Measurements from ENCODE around the gene TPM2. TPM values are rescaled to one million over a fixed set of nuclear protein-coding genes. Genes with fewer than 3 reads are reported as not detected.

The TPM2 gene
- total RNA-seq, 1 experiment from 2014 or later, result 207 TPM

DNA sequence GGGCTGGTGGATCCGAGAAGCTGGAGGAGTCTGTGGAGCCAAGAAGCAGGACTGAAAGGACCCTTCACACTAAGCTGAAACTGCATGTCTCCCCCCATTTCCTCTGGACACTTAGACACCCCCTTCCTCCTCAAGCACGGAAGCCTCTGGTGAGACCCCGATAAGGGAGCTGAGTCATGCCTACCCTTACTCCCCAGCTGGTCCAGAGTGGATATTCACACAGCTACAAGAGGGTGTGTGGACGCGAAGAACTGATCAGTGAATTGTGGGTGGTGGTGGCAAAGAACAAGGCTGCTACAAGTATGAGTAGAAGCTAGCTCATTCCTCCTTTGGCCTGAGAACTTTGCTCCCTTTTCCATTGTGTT, 37.9 kb upstream of the TPM2 start:
- DNase-seq (ENCODE audit: unreplicated experiment), result no peak
- H3K27ac Mint-ChIP-seq (ENCODE audit: low read depth, unreplicated experiment), result no peak overlapping the region
- no peak for TF ChIP-seq CTCF (IDR thresholded peaks at IDR 0.05; ENCODE audit: unreplicated experiment)
- peaks cover 21% of the 10 kb centered on the region for H3K4me1 Mint-ChIP-seq (ENCODE audit: insufficient read depth, unreplicated experiment)
- no peaks in the 10 kb centered on the region for H3K27me3 Mint-ChIP-seq (ENCODE audit: insufficient read depth, unreplicated experiment)
- POLR2A ChIA-PET, result interaction anchor here (0.7 to 15.0 kb wide), 12 partner anchors 15 to 1682 kb away, joined by 3 to 284 read pairs (median 6); partner anchors contain the start of genes CCDC107, GBA2, RGP1 and RMRP
- intact Hi-C loops (cut with micrococcal nuclease), result loop anchor here (2.0 kb wide), 2 partner anchors 31 to 69 kb away; partner anchors contain the start of genes CCDC107 and RMRP
- H3K4me3 Mint-ChIP-seq (ENCODE audit: unreplicated experiment), result no peak overlapping the region
- peaks cover 36% of the 10 kb centered on the region for H3K36me3 Mint-ChIP-seq (ENCODE audit: insufficient read depth, unreplicated experiment)
- CTCF ChIA-PET, result interaction anchor here (0.6 to 10.3 kb wide), 16 partner anchors 9 to 141 kb away, joined by 3 to 136 read pairs (median 4); partner anchors contain the start of genes ARHGEF39, CCDC107 and RMRP
- no peaks in the 10 kb centered on the region for H3K9me3 Mint-ChIP-seq (ENCODE audit: unreplicated experiment)
- BruUV-seq (replicated peaks), result no TSS peak

DNA sequence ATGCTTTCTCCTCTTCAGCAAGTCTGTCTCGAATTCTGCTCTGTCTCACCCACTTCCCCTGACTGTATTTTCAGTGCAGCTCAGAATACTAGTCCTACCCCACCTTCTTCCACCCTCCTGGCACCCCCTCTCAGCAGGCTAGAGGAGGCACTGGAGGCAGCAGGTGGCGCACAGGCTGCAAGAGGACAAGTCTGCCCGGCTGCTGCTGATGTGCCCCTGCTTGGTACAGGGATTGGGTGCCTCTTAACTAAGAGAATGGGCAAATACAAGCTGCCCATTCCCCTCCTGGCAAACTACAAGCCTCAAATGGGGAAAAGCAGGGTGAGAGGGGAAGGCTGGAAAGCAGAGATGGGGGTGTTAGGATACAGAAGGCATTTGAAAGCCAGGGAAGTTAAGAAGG, 37.2 kb upstream of the TPM2 start:
- no TSS peak for BruUV-seq (replicated peaks)
- Mint-ChIP-seq H3K4me3 (ENCODE audit: unreplicated experiment) (no peak overlapping the region), H3K27ac (ENCODE audit: low read depth, unreplicated experiment) (no peak overlapping the region), H3K4me1 (ENCODE audit: insufficient read depth, unreplicated experiment) (peaks cover 21% of the 10 kb centered on the region), H3K36me3 (ENCODE audit: insufficient read depth, unreplicated experiment) (peaks cover 43% of the 10 kb centered on the region), H3K27me3 (ENCODE audit: insufficient read depth, unreplicated experiment) (no peaks in the 10 kb centered on the region), H3K9me3 (ENCODE audit: unreplicated experiment) (no peaks in the 10 kb centered on the region)
- no peak for TF ChIP-seq CTCF (IDR thresholded peaks at IDR 0.05; ENCODE audit: unreplicated experiment)
- ChIA-PET POLR2A (interaction anchor here (0.8 to 15.0 kb wide), 6 partner anchors 10 to 81 kb away, joined by 3 to 284 read pairs (median 6); partner anchors contain the start of genes CCDC107, GBA2, RGP1 and RMRP), CTCF (interaction anchor here (0.6 to 10.3 kb wide), 12 partner anchors 8 to 361 kb away, joined by 3 to 136 read pairs (median 4); partner anchors contain the start of genes ARHGEF39, CCDC107 and RMRP)
- DNase-seq (ENCODE audit: unreplicated experiment), result no peak
- intact Hi-C loops (cut with micrococcal nuclease), result no loop called here

- BruUV-seq (replicated peaks), result no TSS peak
Observed at GRCh38 chr9:35725362-35725761, 35.6 kb upstream of the TPM2 start.

More at GRCh38 chr9:35725362-35725761, 35.6 kb upstream of the TPM2 start:
- Mint-ChIP-seq H3K4me3 (ENCODE audit: unreplicated experiment) (no peak overlapping the region), H3K36me3 (ENCODE audit: insufficient read depth, unreplicated experiment) (peaks cover 59% of the 10 kb centered on the region), H3K27ac (ENCODE audit: low read depth, unreplicated experiment) (no peak overlapping the region), H3K4me1 (ENCODE audit: insufficient read depth, unreplicated experiment) (peaks cover 14% of the 10 kb centered on the region), H3K27me3 (ENCODE audit: insufficient read depth, unreplicated experiment) (no peaks in the 10 kb centered on the region), H3K9me3 (ENCODE audit: unreplicated experiment) (no peaks in the 10 kb centered on the region)
- no peak for DNase-seq (ENCODE audit: unreplicated experiment)
- POLR2A ChIA-PET, result interaction anchor here (0.6 to 15.0 kb wide), 3 partner anchors 20 to 73 kb away, joined by 3 to 284 read pairs (median 5); partner anchors contain the start of genes GBA2 and RGP1
- intact Hi-C loops (cut with micrococcal nuclease), result no loop called here
- CTCF ChIA-PET, result interaction anchor here (0.6 to 10.3 kb wide), 4 partner anchors 10 to 181 kb away, joined by 5 to 136 read pairs (median 5); no protein-coding TSS in a partner anchor
- no peak for TF ChIP-seq CTCF (IDR thresholded peaks at IDR 0.05; ENCODE audit: unreplicated experiment)
